ENCODE data around the gene SMIM24. TPM values are rescaled to one million over a fixed set of nuclear protein-coding genes. Genes with fewer than 3 reads are reported as not detected.

Gene SMIM24
- total RNA-seq, 1 experiment from 2014 or later: 0.36 TPM

- no TSS peak for BruUV-seq (replicated peaks)
- Histone ChIP-seq H3K4me3 (ENCODE audit: low read length) (no peak overlapping the region), H4K20me1 (ENCODE audit: low read length) (no peaks in the 10 kb centered on the region), H3K4me2 (ENCODE audit: low read length) (no peak overlapping the region), H3K36me3 (ENCODE audit: low read depth, low read length) (no peaks in the 10 kb centered on the region; the same call in 1 of the 2 replicates), H3K9me3 (ENCODE audit: low read length) (no peaks in the 10 kb centered on the region), H3K27me3 (ENCODE audit: low read length) (no peaks in the 10 kb centered on the region), H3K9ac (ENCODE audit: low read length) (no peak overlapping the region), H3K9me2 (replicated peaks; ENCODE audit: low read length) (no peaks in the 10 kb centered on the region), H2AFZ (ENCODE audit: low read length) (no peak overlapping the region), H3K4me1 (ENCODE audit: insufficient read depth, low read length) (no peaks in the 10 kb centered on the region), H3F3A (ENCODE audit: low read length, unreplicated experiment) (no peaks in the 10 kb centered on the region), H3K79me2 (ENCODE audit: low read length) (no peaks in the 10 kb centered on the region), H3K27ac (ENCODE audit: low read length) (no peak overlapping the region)
- POLR2A ChIA-PET (ENCODE audit: unreplicated experiment): no interaction called here
- TF ChIP-seq EZH2phosphoT487 (IDR thresholded peaks at IDR 0.05; ENCODE audit: borderline replicate concordance, low read length) (no peak), EZH2 (IDR thresholded peaks at IDR 0.05; ENCODE audit: low read length, unreplicated experiment) (no peak)
- TF ChIP-seq, protein P1, sequence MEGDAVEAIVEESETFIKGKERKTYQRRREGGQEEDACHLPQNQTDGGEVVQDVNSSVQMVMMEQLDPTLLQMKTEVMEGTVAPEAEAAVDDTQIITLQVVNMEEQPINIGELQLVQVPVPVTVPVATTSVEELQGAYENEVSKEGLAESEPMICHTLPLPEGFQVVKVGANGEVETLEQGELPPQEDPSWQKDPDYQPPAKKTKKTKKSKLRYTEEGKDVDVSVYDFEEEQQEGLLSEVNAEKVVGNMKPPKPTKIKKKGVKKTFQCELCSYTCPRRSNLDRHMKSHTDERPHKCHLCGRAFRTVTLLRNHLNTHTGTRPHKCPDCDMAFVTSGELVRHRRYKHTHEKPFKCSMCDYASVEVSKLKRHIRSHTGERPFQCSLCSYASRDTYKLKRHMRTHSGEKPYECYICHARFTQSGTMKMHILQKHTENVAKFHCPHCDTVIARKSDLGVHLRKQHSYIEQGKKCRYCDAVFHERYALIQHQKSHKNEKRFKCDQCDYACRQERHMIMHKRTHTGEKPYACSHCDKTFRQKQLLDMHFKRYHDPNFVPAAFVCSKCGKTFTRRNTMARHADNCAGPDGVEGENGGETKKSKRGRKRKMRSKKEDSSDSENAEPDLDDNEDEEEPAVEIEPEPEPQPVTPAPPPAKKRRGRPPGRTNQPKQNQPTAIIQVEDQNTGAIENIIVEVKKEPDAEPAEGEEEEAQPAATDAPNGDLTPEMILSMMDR (conservative IDR thresholded peaks at IDR 0.05; ENCODE audit: low read depth, low read length): no peak
- ATAC-seq: no peak
- CTCF ChIA-PET: no interaction called here
- intact Hi-C loops (cut with micrococcal nuclease): no loop called here
- no peak for DNase-seq
Measured at GRCh38 chr19:3443840-3444694, 36.3 kb downstream of the SMIM24 start.

- H3K36me3 ChIP-seq (ENCODE audit: low read depth, low read length): no peaks in the 10 kb centered on the region; the same call in none of the 2 replicates
- no peaks in the 10 kb centered on the region for H3K79me2 ChIP-seq (ENCODE audit: low read length)
- no peak for TF ChIP-seq EZH2 (IDR thresholded peaks at IDR 0.05; ENCODE audit: low read length, unreplicated experiment)
- TF ChIP-seq, protein P1 (conservative IDR thresholded peaks at IDR 0.05; ENCODE audit: low read depth, low read length): no peak
- no peak for TF ChIP-seq EZH2phosphoT487 (IDR thresholded peaks at IDR 0.05; ENCODE audit: borderline replicate concordance, low read length)
- no peaks in the 10 kb centered on the region for H3F3A ChIP-seq (ENCODE audit: low read length, unreplicated experiment)
- intact Hi-C loops (cut with micrococcal nuclease): no loop called here
- BruUV-seq (replicated peaks): no TSS peak
- H3K9me2 ChIP-seq (replicated peaks; ENCODE audit: low read length): no peaks in the 10 kb centered on the region
- H3K4me3 ChIP-seq (ENCODE audit: low read length): no peak overlapping the region
- no peak for DNase-seq
- no peaks in the 10 kb centered on the region for H3K9me3 ChIP-seq (ENCODE audit: low read length)
- no peak overlapping the region for H3K27ac ChIP-seq (ENCODE audit: low read length)
- H3K4me2 ChIP-seq (ENCODE audit: low read length): no peak overlapping the region
- no peaks in the 10 kb centered on the region for H3K27me3 ChIP-seq (ENCODE audit: low read length)
- CTCF ChIA-PET: no interaction called here
- no peak for ATAC-seq
- H2AFZ ChIP-seq (ENCODE audit: low read length): no peak overlapping the region
- H3K9ac ChIP-seq (ENCODE audit: low read length): no peak overlapping the region
- H3K4me1 ChIP-seq (ENCODE audit: insufficient read depth, low read length): no peaks in the 10 kb centered on the region
- POLR2A ChIA-PET (ENCODE audit: unreplicated experiment): interaction anchor here (0.6 kb wide), 1 partner anchor 58 kb away, joined by 3 read pairs; the partner anchor contains the start of gene DOHH
- no peaks in the 10 kb centered on the region for H4K20me1 ChIP-seq (ENCODE audit: low read length)
Measured at GRCh38 chr19:3442487-3443071, 37.7 kb downstream of the SMIM24 start.

- Histone ChIP-seq H4K20me1 (ENCODE audit: low read length) (no peaks in the 10 kb centered on the region), H3K36me3 (ENCODE audit: low read depth, low read length) (no peaks in the 10 kb centered on the region; the same call in none of the 2 replicates), H3K9me2 (replicated peaks; ENCODE audit: low read length) (no peaks in the 10 kb centered on the region), H3K4me1 (ENCODE audit: insufficient read depth, low read length) (no peaks in the 10 kb centered on the region), H3K79me2 (ENCODE audit: low read length) (no peaks in the 10 kb centered on the region), H3F3A (ENCODE audit: low read length, unreplicated experiment) (no peaks in the 10 kb centered on the region), H3K9ac (ENCODE audit: low read length) (no peak overlapping the region), H3K4me3 (ENCODE audit: low read length) (no peak overlapping the region), H3K27me3 (ENCODE audit: low read length) (no peaks in the 10 kb centered on the region), H3K9me3 (ENCODE audit: low read length) (no peaks in the 10 kb centered on the region), H2AFZ (ENCODE audit: low read length) (no peak overlapping the region), H3K27ac (ENCODE audit: low read length) (no peak overlapping the region), H3K4me2 (ENCODE audit: low read length) (no peak overlapping the region)
- BruUV-seq (replicated peaks): no TSS peak
- ATAC-seq: no peak
- ChIA-PET POLR2A (ENCODE audit: unreplicated experiment) (no interaction called here), CTCF (no interaction called here)
- TF ChIP-seq EZH2 (IDR thresholded peaks at IDR 0.05; ENCODE audit: low read length, unreplicated experiment): no peak
- TF ChIP-seq, protein P1 (conservative IDR thresholded peaks at IDR 0.05; ENCODE audit: low read depth, low read length): no peak
- TF ChIP-seq EZH2phosphoT487 (IDR thresholded peaks at IDR 0.05; ENCODE audit: borderline replicate concordance, low read length): no peak
- no peak for DNase-seq
- intact Hi-C loops (cut with micrococcal nuclease): no loop called here
Measured at GRCh38 chr19:3441986-3442329, 38.4 kb downstream of the SMIM24 start.

Measured in PC-3 (cell line).